NCI-H69 (cell line): ENCODE data around the gene MAGI2.

Experiments used
- DNase-seq: peaks from one replicate; lab custom pipeline; 2025; lab: John Stamatoyannopoulos, UW

MAGI2 gene

DNA sequence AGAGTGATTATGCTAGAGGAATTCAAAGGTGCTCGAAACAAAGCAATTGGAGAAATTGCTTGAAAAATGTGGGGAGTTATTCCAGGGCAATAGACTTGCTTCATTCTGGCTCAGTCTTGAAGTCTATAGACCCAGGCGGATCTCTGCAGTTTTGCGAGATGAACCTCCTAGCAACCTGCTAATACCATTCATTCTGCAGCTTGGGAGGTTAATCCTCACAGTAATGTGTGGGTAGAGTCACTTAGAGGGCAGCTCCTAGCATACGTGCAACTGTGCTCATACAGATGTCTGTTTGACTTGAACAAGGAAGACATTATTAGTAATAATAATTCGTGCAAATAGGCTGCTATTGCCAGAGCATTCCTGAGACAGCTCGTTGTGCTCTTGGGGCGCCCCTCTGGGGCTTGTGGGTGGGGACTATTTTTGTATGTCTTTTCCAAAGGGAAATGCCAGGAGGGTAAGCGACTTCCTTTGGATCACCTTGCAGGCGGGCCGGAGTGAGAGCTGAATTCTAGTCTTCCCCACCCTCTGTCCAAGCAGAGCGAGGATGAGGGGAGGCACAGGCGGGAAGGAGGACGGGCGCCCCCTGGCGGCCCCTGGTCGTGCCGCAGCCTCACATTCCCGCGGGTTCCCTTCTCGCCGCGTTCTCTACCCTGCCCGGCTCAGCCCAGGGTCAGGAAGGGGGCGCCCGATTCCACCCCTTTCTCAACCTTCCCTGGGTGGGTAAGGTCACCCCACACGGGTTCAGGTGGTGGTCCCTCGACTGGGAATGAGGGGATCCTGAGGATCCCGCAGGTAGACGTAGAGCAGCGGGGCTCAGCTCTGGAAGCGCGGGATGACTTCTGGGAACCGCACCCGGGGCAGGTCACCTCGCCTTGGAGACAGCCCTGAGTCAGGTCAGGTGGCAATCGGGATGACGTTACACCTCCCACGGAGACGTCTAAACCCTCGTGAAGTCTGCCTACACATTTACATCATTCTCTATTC is 1413.4 kb downstream of the MAGI2 start:
- DNase-seq = peak; percentile 27

- DNase-seq = no peak
Observed at GRCh38 chr7:78038465-78039080, 1414.9 kb downstream of the MAGI2 start.

GRCh38 chr7:78037603-78038002 is 1415.9 kb downstream of the MAGI2 start:
- DNase-seq = peak; percentile 31

GRCh38 chr7:78033410-78033809 is 1420.1 kb downstream of the MAGI2 start:
- DNase-seq = no peak

DNA sequence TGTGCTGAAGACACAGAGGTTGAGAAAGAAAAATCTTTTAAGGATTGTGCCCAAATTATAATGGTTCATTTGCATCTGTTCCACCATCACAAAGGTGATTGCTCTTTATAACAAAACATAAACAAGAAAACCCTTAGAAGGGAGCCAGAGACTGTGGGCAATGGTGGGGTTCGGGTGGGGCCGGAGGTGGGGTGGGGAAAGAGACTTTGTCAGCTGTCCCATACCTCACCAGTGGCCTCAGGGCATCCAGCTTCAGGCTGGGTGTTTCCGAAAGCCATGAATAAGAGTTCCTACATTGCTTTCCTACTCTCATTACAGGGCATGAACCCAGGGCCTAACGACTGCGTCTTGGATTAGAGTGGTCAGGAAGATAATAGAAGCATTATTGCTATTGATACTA is 1427.0 kb downstream of the MAGI2 start:
- no peak for DNase-seq

DNA sequence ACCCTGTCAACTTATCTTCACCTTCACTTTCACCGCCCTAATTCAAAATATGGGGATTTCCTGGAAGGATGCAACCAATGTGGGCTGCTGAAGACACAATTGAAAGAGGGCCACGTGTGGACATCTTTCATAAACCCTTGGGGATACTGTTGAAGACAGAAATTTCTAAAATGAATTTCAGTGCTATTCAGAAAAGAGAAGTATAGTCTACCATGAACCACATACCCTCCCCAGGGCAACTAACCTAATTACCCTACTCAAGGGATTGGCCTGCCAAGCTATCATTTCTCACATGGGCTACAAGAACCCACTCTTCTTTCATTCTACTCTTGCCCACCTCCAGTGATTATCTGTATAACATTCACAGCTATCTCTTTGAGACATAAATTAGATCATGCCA is 1428.9 kb downstream of the MAGI2 start:
- no peak for DNase-seq

DNA sequence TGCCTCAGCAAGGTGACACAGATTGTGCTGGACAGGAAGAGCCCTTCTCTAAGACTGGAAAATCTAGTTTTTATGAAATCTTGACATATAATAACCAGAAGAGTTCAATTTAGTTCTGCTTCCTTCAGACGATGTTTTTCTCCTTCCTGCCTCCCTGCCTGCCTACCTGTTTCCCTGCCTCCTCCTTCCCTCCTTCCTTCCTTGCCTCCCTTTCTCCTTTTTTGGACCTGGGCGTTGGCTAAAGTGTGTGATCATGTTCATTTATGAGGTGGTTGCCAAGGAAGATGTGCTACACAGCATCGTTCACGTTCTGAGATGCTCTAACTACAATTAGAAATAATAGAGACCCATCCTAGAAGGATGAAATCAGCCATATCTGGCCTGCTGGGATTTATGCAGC is 1430.3 kb downstream of the MAGI2 start:
- no peak for DNase-seq

GRCh38 chr7:78022165-78022564 is 1431.3 kb downstream of the MAGI2 start:
- peak; percentile 20 for DNase-seq

DNA sequence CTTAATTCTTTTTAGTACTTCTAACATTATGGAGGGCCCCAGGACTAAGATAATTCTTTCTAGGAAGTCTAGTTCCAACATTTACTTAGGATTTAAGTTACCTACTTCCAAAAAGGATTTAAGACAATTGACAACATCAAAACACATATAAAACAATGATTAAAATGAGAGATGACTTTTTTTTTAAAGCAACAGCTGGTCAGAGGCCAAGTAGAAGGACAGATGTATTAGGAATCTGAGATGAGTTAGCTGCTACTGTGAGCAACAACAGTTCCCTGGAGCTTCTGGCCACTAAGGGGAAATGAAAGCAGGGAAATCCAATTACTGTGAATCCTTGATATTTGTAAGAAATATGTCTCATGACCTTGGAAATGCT is 1432.6 kb downstream of the MAGI2 start:
- peak; percentile 61 for DNase-seq

GRCh38 chr7:78020136-78020873 is 1433.2 kb downstream of the MAGI2 start:
- peak; percentile 91 for DNase-seq

DNA sequence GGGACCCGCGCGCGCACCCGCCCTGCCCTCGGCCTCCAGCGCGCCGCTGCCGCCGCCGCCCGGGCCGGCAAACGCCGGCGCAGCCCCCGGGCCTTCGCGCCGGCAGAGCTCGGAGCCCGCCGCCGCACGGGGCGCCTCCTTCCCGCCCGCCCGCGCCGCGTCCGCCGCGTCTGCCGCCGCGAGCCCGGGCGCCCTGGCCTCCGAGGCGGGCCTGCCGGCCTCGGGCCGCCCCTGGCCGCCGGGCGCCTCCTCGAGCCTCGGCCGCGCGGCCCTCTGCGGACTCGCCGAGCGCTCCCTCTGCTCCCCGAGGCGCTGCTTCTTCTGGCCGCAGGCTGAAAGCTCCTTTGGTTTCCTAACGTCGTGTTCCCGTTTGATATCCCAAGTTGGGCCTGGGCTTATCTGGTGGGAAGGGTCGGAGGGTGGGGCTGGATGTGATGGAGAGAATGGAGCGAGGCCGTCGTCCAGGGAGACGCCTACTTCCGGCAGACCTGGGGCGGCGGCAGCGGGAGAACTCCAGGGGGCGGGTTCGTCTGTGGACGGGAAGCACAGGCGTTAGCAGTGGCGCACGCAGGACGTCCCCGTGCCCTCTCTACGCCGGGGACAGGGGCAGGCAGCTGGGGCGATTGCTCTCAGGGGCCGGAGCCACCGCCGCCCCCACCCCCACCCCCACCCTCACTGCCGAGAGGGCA is 1433.9 kb downstream of the MAGI2 start:
- peak; percentile 97 for DNase-seq

GRCh38 chr7:78018641-78019446 is 1434.6 kb downstream of the MAGI2 start:
- DNase-seq = peak; percentile 88

DNA sequence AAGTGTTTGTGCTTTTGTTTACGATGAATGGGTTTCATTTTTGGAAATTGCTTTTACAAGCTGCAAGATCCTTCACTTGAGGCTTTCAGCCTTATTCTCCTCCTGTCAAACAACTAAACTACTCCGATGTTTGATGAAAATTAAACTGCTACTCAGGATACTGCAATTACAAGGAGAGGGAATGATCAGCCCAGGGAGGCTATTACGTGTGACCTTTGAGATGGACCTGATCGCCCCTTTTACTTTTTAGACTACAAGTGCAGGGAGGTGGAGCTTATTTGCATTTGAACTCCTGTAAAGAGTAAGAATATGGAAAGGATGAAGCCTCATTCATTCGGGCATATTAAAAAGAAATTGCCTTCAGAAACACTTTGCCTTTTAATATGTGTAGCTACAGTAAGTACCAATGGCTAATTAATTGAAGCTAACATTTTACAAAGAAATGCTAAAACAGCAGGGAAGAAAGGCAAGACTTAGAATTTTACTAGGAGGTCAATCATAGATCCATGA is 1435.8 kb downstream of the MAGI2 start:
- peak; percentile 75 for DNase-seq

- peak; percentile 17 for DNase-seq
Observed at GRCh38 chr7:78015574-78016260, 1437.8 kb downstream of the MAGI2 start.

- DNase-seq = peak; percentile 72
Observed at GRCh38 chr7:78014401-78014800, 1439.1 kb downstream of the MAGI2 start.

- DNase-seq = no peak
Observed at GRCh38 chr7:78013386-78013785, 1440.1 kb downstream of the MAGI2 start.

GRCh38 chr7:78011642-78012041 is 1441.8 kb downstream of the MAGI2 start:
- peak; percentile 56 for DNase-seq

DNA sequence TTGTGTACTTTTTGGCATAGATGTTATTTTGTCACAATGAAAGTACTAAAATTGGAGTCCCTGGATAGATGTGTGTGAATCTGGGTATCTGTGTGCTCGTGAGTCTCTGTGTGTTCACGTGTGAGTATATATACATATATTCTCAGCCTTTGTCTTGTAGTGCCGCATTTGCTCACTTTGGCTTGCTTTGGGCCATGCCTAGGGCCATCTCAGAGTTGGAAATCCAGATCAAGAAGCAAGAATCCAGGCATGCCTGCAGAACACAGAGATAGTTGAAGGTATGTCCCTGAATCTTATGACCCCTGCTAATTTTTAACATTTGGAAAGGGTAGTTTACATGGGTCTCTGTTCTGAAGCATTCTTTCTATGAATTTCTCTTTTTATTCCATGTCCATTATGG is 1446.2 kb downstream of the MAGI2 start:
- no peak for DNase-seq

GRCh38 chr7:78006063-78006755 is 1447.3 kb downstream of the MAGI2 start:
- DNase-seq = no peak

DNA sequence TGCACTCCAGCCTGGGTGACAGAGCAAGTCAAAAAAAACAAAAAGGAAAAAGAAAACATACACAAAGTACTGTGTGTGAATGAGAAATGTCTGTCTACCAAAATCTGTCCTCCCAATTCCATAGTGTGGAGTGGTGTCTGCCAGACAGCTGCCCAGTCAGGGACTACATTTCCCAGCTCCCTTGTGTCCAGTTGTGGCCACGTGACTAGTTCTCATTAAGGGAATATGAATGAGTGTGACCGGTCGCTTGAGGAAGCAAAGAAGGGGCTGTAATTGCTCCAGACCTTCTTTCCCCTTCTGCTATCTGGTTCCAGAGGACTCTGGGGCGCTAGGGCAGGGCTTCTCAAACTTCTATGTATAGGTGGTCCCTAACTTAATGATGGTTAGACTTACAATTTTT is 1450.8 kb downstream of the MAGI2 start:
- DNase-seq = no peak
